Activated naive CD8-positive, alpha-beta T cell treated with anti-CD3 and anti-CD28 coated beads, Interleukin-2, amount 50 U/mL, for 24 hours (primary cell): ENCODE measurements around the gene A2M.

Experiments
- ATAC-seq: fragments of 150-1000 bp; cut with Tn5 transposase; one replicate; pipeline ENCODE4 v1.10.0; 2021
- DNase-seq: peaks from one replicate; pipeline ENCODE4 v3.0.0; 2021
- H3K27ac Mint-ChIP-seq: one replicate; pipeline ENCODE4 v1.8.0; 2021; ENCODE audit warnings: mild to moderate bottlenecking, mixed read lengths
- H3K27me3 Mint-ChIP-seq: one replicate; pipeline ENCODE4 v1.8.0; 2021; ENCODE audit warnings: mixed read lengths
- H3K36me3 Mint-ChIP-seq: one replicate; pipeline ENCODE4 v1.8.0; 2021; ENCODE audit warnings: low read depth, mixed read lengths
- H3K4me1 Mint-ChIP-seq: one replicate; pipeline ENCODE4 v1.8.0; 2021; ENCODE audit warnings: mixed read lengths
- H3K4me3 Mint-ChIP-seq: one replicate; pipeline ENCODE4 v1.8.0; 2021; ENCODE audit warnings: mild to moderate bottlenecking, moderate library complexity, mixed read lengths
- H3K9me3 Mint-ChIP-seq: one replicate; pipeline ENCODE4 v1.8.0; 2021; ENCODE audit warnings: mixed read lengths

A2M gene

DNA sequence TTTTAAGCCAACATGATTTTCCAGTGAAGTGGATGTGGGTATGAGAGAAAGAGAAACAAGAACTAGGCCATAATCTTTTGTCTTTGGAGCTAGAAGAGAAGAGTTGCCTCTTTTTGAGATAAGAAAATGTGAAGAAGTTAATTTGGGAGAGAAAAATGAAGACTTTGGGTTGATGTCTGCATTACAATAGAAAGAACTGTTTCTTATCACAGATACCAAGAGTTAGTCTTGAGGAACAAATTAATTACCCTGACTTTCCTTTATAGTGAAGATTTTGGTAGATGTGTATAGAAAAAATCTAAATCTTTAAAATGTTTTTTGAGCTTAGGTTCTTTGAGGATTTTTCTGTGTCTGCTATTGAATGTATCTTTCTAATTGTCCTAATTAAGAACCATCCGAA lies 4.2 kb downstream of the A2M start:
- Mint-ChIP-seq H3K9me3 (no peaks in the 10 kb centered on the region), H3K27ac (no peak overlapping the region), H3K4me3 (no peak overlapping the region), H3K27me3 (no peaks in the 10 kb centered on the region), H3K36me3 (no peaks in the 10 kb centered on the region), H3K4me1 (peaks cover 13% of the 10 kb centered on the region)
- DNase-seq (no peak), ATAC-seq (no peak)

DNA sequence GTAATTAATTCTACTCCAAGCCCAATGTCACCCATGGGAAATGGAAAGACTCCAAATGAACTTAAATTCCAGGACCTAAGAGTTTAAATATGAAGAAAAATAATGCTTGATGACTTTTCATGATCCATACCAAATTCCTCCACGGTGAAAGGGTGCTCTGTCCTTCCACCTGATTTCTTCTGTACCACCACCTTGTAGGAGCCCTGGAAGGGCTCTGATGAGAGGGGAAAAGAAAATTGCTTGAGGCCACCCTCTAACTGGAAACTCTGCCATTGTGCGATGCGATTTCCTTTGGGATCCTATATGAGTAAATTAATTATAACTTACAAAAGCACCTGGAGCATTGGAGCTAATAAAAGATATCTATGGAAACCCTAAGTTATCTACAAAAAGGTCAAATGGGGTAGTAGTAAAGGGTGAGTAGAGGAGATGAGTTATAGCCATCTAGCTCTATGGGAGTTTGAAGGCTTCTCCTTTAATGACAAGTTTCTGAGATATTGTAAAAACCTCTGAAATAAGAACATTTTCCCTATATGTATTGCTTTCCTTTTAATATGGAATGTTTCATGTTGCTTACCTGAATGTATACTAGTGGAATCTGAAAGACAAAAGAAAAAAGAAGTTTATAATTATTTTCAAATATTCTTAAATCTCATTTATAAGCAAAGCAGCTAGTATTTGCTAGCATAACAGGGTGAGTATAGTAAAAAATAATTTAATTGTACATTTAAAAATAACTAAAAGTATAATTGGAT lies 5.8 kb downstream of the A2M start:
- Mint-ChIP-seq H3K4me3 (no peak overlapping the region), H3K4me1 (peaks cover 4% of the 10 kb centered on the region), H3K9me3 (no peaks in the 10 kb centered on the region), H3K27ac (no peak overlapping the region), H3K27me3 (no peaks in the 10 kb centered on the region), H3K36me3 (no peaks in the 10 kb centered on the region)
- DNase-seq (no peak), ATAC-seq (no peak)

DNA sequence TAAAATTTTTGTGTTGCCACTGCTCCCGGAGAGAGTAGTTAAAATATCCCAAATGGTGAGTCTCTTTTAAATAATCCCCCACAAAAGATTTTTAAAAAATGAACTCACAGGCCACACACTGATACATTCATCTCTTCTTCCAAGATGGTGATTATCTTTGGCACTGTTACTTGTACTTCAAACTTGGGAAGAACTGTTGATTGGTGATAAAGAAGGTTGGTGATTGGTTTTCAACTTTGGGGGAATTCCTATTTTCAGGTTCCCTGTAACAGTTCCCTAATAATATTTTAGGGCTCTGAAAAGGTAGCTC lies 6.6 kb downstream of the A2M start:
- H3K4me1 Mint-ChIP-seq: peaks cover 6% of the 10 kb centered on the region
- no peaks in the 10 kb centered on the region for H3K36me3 Mint-ChIP-seq
- H3K4me3 Mint-ChIP-seq: no peak overlapping the region
- H3K9me3 Mint-ChIP-seq: no peaks in the 10 kb centered on the region
- no peaks in the 10 kb centered on the region for H3K27me3 Mint-ChIP-seq
- DNase-seq (no peak), ATAC-seq (no peak)
- no peak overlapping the region for H3K27ac Mint-ChIP-seq

DNA sequence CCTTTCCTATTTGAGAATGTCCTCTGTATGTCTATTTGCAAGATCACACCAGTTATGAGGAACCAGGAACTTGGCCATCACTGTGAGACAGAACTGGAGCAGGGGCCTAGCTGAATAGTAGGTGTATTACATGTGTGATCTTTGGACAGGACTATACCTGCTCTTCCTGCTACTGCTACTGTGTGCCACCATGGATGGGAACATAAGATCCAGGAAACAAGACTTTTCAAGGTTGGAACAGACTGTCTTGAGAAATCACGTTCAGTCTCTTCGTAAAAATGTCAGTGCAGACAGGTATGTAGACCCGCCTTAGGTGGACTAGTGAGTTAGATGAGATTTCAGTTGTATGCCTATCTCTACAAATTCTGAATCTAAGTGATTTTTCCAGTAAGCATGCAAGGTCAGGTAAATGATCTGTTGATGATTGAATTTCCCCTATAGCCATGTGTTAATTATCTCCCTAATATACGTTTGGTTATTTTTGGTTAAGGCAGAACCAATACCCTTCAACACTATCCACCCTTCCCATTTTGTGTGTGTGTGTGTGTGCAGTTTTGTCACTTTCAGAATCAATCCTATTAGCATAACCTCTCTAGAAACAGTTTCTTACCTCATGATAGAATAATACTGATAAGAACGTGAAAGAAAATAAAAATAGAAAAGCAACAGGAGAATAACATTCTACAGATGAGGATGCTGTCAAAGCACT lies 7.1 kb downstream of the A2M start:
- DNase-seq: no peak
- H3K4me1 Mint-ChIP-seq: peaks cover 10% of the 10 kb centered on the region
- H3K9me3 Mint-ChIP-seq: no peaks in the 10 kb centered on the region
- ATAC-seq: no peak
- H3K4me3 Mint-ChIP-seq: no peak overlapping the region
- no peaks in the 10 kb centered on the region for H3K36me3 Mint-ChIP-seq
- peak overlapping the region; percentile 16 for H3K27ac Mint-ChIP-seq
- no peaks in the 10 kb centered on the region for H3K27me3 Mint-ChIP-seq

DNA sequence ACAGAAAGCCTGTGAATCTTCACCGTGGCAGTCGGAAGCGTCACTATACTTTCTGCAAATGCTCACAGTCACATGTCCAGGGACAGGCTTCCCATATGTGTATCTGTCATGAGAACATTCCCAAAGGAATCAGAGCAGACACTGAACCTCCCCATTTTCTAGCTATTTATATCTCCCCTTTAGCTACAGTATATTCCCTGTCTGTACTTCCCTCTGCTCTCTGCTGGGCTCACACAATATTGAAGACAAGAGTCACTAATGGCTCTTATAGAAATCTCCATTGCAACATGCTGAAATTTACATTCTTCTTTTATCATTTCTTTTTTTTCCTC lies 8.2 kb downstream of the A2M start:
- no peaks in the 10 kb centered on the region for H3K9me3 Mint-ChIP-seq
- H3K27me3 Mint-ChIP-seq: no peaks in the 10 kb centered on the region
- H3K36me3 Mint-ChIP-seq: no peaks in the 10 kb centered on the region
- peaks cover 16% of the 10 kb centered on the region for H3K4me1 Mint-ChIP-seq
- no peak overlapping the region for H3K4me3 Mint-ChIP-seq
- H3K27ac Mint-ChIP-seq: no peak overlapping the region
- DNase-seq (no peak), ATAC-seq (no peak)

DNA sequence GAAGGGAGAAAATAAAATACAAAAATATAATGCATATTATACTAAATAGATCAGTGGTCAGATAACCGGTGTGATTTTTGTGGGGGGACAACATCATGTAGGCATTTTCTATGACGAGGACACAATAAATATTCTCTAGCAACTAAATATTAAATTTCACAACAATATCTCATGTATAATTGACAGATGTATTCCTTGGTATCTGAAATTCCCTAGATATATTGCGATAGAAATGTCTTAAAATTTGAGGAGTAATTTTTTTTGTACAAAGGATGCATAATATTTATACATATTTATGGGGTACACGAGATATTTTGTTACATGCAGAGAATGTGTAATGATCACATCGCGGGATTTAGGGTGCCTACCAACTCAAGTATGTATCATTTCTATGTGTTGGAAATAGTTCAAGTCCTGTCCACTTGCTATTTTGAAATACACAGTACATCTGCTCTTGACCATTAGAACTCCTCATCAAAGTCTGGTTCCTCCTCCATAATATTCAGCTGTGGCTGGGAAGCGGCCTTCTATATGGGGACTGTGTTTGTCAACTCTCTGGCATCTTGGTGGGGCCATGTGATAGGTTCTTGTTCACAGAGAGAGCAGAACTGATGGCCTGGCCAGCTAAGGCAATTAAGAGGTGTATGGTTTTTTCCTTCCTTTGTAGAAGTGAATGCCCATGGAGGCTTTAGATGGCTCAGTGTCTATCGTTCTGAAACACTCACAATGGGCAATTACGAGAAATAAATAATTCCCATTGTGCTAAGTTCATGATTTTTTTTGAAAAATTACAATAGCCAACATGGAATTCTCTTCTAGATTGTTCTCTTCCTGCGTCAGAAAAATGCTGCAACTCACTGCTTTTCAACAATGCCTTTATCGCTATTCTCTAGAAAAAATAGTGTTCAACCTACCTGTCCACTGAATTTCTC lies 8.8 kb downstream of the A2M start:
- H3K27ac Mint-ChIP-seq: no peak overlapping the region
- H3K36me3 Mint-ChIP-seq: no peaks in the 10 kb centered on the region
- no peak overlapping the region for H3K4me3 Mint-ChIP-seq
- no peaks in the 10 kb centered on the region for H3K9me3 Mint-ChIP-seq
- H3K4me1 Mint-ChIP-seq: peaks cover 16% of the 10 kb centered on the region
- DNase-seq (no peak), ATAC-seq (no peak)
- H3K27me3 Mint-ChIP-seq: no peaks in the 10 kb centered on the region

DNA sequence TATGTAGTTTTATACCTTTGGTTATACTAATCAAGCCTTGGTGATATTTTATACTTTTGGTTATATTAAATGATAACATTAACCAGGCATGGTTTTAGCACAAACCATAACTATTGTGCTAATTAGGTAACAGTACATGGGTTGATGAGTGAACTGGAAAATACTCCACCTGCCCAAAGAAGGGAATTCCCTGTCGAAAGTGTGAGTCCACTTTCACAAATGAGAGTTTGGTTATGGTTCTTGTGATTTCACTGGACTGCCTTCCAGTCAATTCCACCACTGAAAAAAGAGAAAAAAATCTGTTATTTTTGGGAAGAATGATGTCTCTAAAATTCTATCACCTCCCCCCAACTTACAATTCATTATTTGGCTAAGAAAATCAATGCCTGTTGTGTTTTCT lies 9.7 kb downstream of the A2M start:
- no peak overlapping the region for H3K27ac Mint-ChIP-seq
- ATAC-seq: no peak

DNA sequence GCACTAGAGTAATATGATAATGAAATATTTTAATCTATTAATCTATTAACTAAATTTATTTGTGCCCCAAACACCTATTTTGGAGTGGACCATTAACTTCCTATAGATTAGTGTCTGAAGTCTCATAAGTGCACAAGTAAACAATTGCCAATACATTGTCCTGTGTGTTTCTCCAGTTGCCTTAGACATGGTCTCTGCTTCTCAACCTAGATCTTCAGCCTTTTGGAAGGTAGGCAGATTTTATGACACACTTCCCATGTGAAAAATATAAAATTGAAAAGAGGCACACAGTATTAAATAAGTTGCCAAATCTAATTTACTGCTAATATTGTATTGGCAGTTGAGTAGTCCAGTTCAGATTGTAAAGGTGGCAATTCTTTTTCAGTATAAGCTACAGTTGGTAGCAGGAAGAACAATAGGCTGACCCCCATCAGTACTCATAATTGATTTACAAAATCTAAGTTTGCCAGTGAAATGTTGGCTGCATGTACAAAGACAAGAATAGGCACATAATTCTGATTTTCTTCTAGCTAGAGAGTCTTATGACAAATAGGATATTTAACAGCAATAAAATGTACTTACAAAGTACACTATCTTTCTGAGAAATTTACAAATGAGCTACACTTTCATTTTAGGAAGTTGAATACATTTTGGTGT lies 10.8 kb downstream of the A2M start:
- H3K27me3 Mint-ChIP-seq: no peaks in the 10 kb centered on the region
- H3K27ac Mint-ChIP-seq: no peak overlapping the region
- no peaks in the 10 kb centered on the region for H3K9me3 Mint-ChIP-seq
- H3K36me3 Mint-ChIP-seq: no peaks in the 10 kb centered on the region
- ATAC-seq (no peak), DNase-seq (no peak)
- H3K4me1 Mint-ChIP-seq: peaks cover 16% of the 10 kb centered on the region
- no peak overlapping the region for H3K4me3 Mint-ChIP-seq

More for the DNA sequence above, 9.7 kb downstream of the A2M start:
- no peak overlapping the region for H3K4me3 Mint-ChIP-seq
- no peaks in the 10 kb centered on the region for H3K9me3 Mint-ChIP-seq
- H3K4me1 Mint-ChIP-seq: peaks cover 16% of the 10 kb centered on the region
- H3K36me3 Mint-ChIP-seq: no peaks in the 10 kb centered on the region
- DNase-seq: no peak
- no peaks in the 10 kb centered on the region for H3K27me3 Mint-ChIP-seq

DNA sequence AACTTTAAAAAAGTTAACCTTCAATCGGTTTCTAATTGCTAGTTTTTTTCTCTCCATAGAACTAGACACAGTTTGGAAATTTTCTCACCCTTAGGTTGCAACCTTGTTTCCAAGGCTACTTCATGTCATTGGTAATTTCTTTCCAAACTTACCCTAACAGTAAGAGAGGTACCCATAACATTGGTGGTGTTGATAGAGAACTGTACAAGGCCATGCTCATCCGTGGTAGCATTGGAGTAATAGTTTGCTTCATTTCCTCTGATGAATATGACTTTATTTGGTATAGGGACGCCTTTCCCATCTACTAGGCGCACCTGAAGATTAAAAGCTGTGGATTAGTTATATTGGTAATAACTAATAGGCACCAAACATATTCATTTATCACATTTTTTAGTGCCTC lies 11.6 kb downstream of the A2M start:
- peaks cover 16% of the 10 kb centered on the region for H3K4me1 Mint-ChIP-seq
- no peak for ATAC-seq
- no peaks in the 10 kb centered on the region for H3K9me3 Mint-ChIP-seq
- H3K27ac Mint-ChIP-seq: no peak overlapping the region
- DNase-seq: no peak
- no peak overlapping the region for H3K4me3 Mint-ChIP-seq
- no peaks in the 10 kb centered on the region for H3K36me3 Mint-ChIP-seq
- no peaks in the 10 kb centered on the region for H3K27me3 Mint-ChIP-seq

DNA sequence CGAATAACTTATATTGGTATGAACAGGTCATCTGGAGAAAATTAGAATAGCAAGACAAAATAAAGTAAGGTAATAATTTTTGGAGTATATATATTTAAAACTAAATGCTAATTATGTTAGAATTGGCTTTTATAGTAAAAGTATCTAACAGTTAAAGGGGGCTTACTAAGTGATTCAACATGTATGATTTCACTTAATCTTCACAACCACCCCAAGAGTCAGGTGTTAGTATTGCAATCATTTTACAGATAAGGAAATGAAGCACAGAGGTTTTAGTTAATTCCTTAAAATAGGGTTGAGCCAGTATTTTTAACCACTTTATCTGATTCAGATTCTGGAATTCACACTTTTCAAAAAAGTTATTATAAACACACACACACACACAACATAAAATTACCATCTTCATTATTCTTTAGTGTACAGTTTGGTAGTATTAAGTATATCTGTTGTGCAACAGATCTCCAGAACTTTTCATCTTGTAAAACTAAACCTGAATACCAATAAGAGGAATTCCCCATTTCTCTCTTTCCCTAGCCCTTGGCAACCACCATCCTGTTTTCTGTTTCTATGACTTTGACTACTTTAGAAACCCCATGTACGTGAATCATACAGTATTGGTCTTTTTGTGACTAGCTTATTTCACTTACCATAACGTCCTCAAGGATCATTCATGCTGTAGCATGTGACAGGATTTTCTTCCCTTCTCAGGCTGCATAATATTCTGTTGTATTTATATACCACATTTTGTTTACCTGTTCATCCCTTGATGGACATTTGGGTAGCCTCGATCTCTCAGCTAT lies 12.5 kb downstream of the A2M start:
- Mint-ChIP-seq H3K27ac (no peak overlapping the region), H3K9me3 (no peaks in the 10 kb centered on the region), H3K4me1 (peaks cover 16% of the 10 kb centered on the region), H3K4me3 (no peak overlapping the region), H3K27me3 (no peaks in the 10 kb centered on the region), H3K36me3 (no peaks in the 10 kb centered on the region)
- DNase-seq (no peak), ATAC-seq (peak; percentile 86)

DNA sequence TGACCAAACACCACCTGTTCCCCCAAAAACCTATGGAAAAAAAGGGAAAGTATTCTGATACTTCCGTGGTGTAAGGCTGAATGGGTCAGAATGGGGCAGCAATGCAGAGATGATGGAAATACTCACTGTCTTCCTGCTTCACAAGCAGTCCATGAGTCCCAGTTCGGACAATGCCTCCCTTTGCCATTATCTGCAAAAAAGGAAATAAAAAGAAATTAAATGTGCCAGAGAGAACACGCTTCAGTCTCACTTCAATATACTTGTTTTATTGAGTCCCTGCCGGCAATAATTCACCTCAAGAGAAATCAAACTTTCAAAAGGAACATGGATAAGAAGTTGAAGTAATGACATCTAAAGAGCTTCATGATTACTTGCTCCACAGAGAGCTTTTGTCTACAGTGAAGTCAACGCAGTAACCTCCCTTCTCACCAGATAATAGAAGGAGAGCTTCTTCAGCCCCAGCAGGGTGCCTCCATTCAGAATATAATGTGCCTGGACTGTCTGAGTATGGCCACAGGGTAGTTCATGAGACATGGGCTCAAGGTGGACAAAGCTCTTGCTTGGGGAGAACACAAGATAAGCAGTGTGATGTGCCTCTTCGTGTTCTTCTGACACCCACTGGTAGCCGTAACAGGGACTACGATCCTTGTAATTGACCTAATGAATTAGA lies 14.6 kb downstream of the A2M start:
- Mint-ChIP-seq H3K9me3 (no peaks in the 10 kb centered on the region), H3K4me1 (peaks cover 16% of the 10 kb centered on the region), H3K27me3 (no peaks in the 10 kb centered on the region), H3K36me3 (no peaks in the 10 kb centered on the region), H3K27ac (no peak overlapping the region), H3K4me3 (no peak overlapping the region)
- ATAC-seq (no peak), DNase-seq (no peak)

DNA sequence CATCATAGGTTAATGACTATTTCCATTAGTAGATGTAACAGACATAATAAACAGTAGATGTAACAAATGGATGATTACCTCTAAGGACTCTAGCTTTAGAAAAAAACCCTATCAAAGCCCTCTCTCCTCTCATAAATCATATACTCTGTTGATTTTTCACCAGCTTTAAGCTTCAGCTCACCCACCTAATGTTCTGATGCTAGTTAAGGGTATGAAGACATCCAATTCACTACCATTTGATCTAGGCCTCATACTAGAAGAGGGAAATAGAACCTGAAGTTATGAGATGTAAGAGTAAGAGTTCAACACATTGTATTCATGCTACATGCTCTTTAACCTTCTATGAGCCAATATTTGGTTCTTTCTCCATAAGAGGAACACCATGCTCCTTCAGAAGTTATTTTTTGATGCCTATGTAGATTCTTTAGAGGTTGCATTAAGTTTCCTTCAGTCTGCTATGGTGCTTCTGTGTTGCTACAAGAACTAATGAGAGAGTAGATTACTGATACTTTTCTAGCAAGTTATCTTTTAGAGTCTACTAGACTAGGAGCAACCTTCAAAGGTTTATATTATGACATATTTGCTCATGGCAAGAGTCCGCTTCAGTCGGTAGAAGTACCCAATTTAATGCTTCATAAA lies 16.0 kb downstream of the A2M start:
- H3K27me3 Mint-ChIP-seq: no peaks in the 10 kb centered on the region
- H3K4me3 Mint-ChIP-seq: no peak overlapping the region
- H3K4me1 Mint-ChIP-seq: peaks cover 10% of the 10 kb centered on the region
- H3K9me3 Mint-ChIP-seq: no peaks in the 10 kb centered on the region
- no peak overlapping the region for H3K27ac Mint-ChIP-seq
- H3K36me3 Mint-ChIP-seq: no peaks in the 10 kb centered on the region
- DNase-seq (no peak), ATAC-seq (no peak)

DNA sequence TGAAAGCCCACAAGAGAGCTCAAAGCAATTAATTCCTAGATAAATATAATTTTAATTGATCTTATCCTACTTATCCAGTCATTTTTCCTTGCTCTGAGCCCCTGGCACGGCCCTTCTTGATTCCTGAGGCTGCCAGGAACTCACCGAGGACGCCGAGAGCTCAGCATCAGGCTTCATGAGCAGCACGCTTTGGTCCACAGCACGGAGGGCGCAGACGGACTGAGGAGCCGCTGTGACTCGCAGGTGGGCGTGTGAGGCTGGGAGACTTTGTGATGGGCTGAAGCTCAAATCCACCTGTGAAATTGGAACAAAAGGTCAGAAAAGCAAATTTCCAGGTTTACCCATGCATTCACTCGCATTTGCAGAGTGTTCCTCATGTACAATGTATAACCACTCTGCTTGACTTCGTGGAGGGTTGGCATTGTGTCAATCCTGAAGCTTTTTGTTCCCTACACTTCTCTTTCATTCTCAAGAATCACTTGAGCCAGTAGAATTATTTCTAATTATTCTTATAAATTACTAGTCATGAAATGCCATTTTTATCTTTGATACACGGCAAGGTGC lies 17.2 kb downstream of the A2M start:
- no peak overlapping the region for H3K4me3 Mint-ChIP-seq
- H3K9me3 Mint-ChIP-seq: no peaks in the 10 kb centered on the region
- H3K27me3 Mint-ChIP-seq: no peaks in the 10 kb centered on the region
- no peak overlapping the region for H3K27ac Mint-ChIP-seq
- ATAC-seq (no peak), DNase-seq (no peak)
- no peaks in the 10 kb centered on the region for H3K36me3 Mint-ChIP-seq
- H3K4me1 Mint-ChIP-seq: peaks cover 5% of the 10 kb centered on the region
